ENCODE measurements around the gene ST3GAL2. TPM values are rescaled to one million over a fixed set of nuclear protein-coding genes. Genes with fewer than 3 reads are reported as not detected.
"Not testable (repeated sequence)": the region's sequence is repeated elsewhere in the genome, so short reads cannot be mapped to it uniquely, and the experiment has no call there.

The ST3GAL2 gene
- polyA plus RNA-seq, 2 donors = 1.6 to 1.7 TPM

- 91 to 95% methylated on average over 3 to 4 of the region's 4 CpGs for WGBS, 2 donors
- H3K4me3 ChIP-seq (ENCODE audit: low read depth in 1 of 2, low read length in 2 of 2) = no peak overlapping the region
- H3K27me3 ChIP-seq (ENCODE audit: control insufficient read depth in 1 of 2, insufficient read depth in 2 of 2, low read length in 2 of 2) = no peaks in the 10 kb centered on the region
- peaks cover 0 to 5% of the 10 kb centered on the region in 2 donors for H3K36me3 ChIP-seq (ENCODE audit: control insufficient read depth in 2 of 2, insufficient read depth in 2 of 2, low read length in 1 of 2)
- H3K27ac ChIP-seq (ENCODE audit: low read depth in 2 of 2, low read length in 1 of 2) = no peak overlapping the region
- H3K9me3 ChIP-seq (ENCODE audit: control insufficient read depth in 2 of 2, insufficient read depth in 1 of 2, low read depth in 1 of 2, low read length in 1 of 2) = no peaks in the 10 kb centered on the region
- peaks cover 4 to 10% of the 10 kb centered on the region in 2 donors for H3K4me1 ChIP-seq (ENCODE audit: control insufficient read depth in 2 of 2, insufficient read depth in 2 of 2, low read length in 1 of 2)
These were observed 46.3 kb downstream of the ST3GAL2 start for GRCh38 chr16:70392606-70393005.

- peaks cover 4 to 10% of the 10 kb centered on the region in 2 donors for H3K4me1 ChIP-seq (ENCODE audit: control insufficient read depth in 2 of 2, insufficient read depth in 2 of 2, low read length in 1 of 2)
- H3K9me3 ChIP-seq (ENCODE audit: control insufficient read depth in 2 of 2, insufficient read depth in 1 of 2, low read depth in 1 of 2, low read length in 1 of 2) = no peaks in the 10 kb centered on the region
- H3K36me3 ChIP-seq (ENCODE audit: control insufficient read depth in 2 of 2, insufficient read depth in 2 of 2, low read length in 1 of 2) = peaks cover 0 to 5% of the 10 kb centered on the region in 2 donors
- no peaks in the 10 kb centered on the region for H3K27me3 ChIP-seq (ENCODE audit: control insufficient read depth in 1 of 2, insufficient read depth in 2 of 2, low read length in 2 of 2)
- no peak overlapping the region for H3K4me3 ChIP-seq (ENCODE audit: low read depth in 1 of 2, low read length in 2 of 2)
- H3K27ac ChIP-seq (ENCODE audit: low read depth in 2 of 2, low read length in 1 of 2) = peak overlapping the region in 1 of 2 donors; percentile 40
- 64 to 75% methylated on average over 7 of the region's 7 CpGs for WGBS, 2 donors
These were observed 46.9 kb downstream of the ST3GAL2 start for GRCh38 chr16:70391881-70392481.

GRCh38 chr16:70391446-70391845 is 47.5 kb downstream of the ST3GAL2 start:
- Histone ChIP-seq H3K27me3 (ENCODE audit: control insufficient read depth in 1 of 2, insufficient read depth in 2 of 2, low read length in 2 of 2) (no peaks in the 10 kb centered on the region), H3K9me3 (ENCODE audit: control insufficient read depth in 2 of 2, insufficient read depth in 1 of 2, low read depth in 1 of 2, low read length in 1 of 2) (no peaks in the 10 kb centered on the region), H3K4me1 (ENCODE audit: control insufficient read depth in 2 of 2, insufficient read depth in 2 of 2, low read length in 1 of 2) (peaks cover 4 to 10% of the 10 kb centered on the region in 2 donors), H3K36me3 (ENCODE audit: control insufficient read depth in 2 of 2, insufficient read depth in 2 of 2, low read length in 1 of 2) (peaks cover 0 to 5% of the 10 kb centered on the region in 2 donors), H3K4me3 (ENCODE audit: low read depth in 1 of 2, low read length in 2 of 2) (no peak overlapping the region), H3K27ac (ENCODE audit: low read depth in 2 of 2, low read length in 1 of 2) (peak overlapping the region in 1 of 2 donors; percentile 11)
- 98 to 100% methylated on average over 3 of the region's 3 CpGs for WGBS, 2 donors

- no peaks in the 10 kb centered on the region for H3K9me3 ChIP-seq (ENCODE audit: control insufficient read depth in 2 of 2, insufficient read depth in 1 of 2, low read depth in 1 of 2, low read length in 1 of 2)
- WGBS, 2 donors = 68 to 70% methylated on average over 5 of the region's 5 CpGs
These were observed 48.1 kb downstream of the ST3GAL2 start for GRCh38 chr16:70390774-70391173.

GRCh38 chr16:70388006-70388680 is 50.8 kb downstream of the ST3GAL2 start:
- H3K4me3 ChIP-seq (ENCODE audit: low read depth in 1 of 2, low read length in 2 of 2) = no peak overlapping the region
- H3K36me3 ChIP-seq (ENCODE audit: control insufficient read depth in 2 of 2, insufficient read depth in 2 of 2, low read length in 1 of 2) = peaks cover 0 to 5% of the 10 kb centered on the region in 2 donors
- H3K27ac ChIP-seq (ENCODE audit: low read depth in 2 of 2, low read length in 1 of 2) = no peak overlapping the region
- H3K27me3 ChIP-seq (ENCODE audit: control insufficient read depth in 1 of 2, insufficient read depth in 2 of 2, low read length in 2 of 2) = no peaks in the 10 kb centered on the region
- H3K4me1 ChIP-seq (ENCODE audit: control insufficient read depth in 2 of 2, insufficient read depth in 2 of 2, low read length in 1 of 2) = peaks cover 4 to 7% of the 10 kb centered on the region in 2 donors
- WGBS, 2 donors = 91 to 93% methylated on average over 19 of the region's 19 CpGs
- H3K9me3 ChIP-seq (ENCODE audit: control insufficient read depth in 2 of 2, insufficient read depth in 1 of 2, low read depth in 1 of 2, low read length in 1 of 2) = no peaks in the 10 kb centered on the region

More at GRCh38 chr16:70390774-70391173, 48.1 kb downstream of the ST3GAL2 start:
- H3K36me3 ChIP-seq (ENCODE audit: control insufficient read depth in 2 of 2, insufficient read depth in 2 of 2, low read length in 1 of 2) = peaks cover 0 to 5% of the 10 kb centered on the region in 2 donors
- peak overlapping the region in 1 of 2 donors; percentile 34 for H3K27ac ChIP-seq (ENCODE audit: low read depth in 2 of 2, low read length in 1 of 2)
- H3K4me1 ChIP-seq (ENCODE audit: control insufficient read depth in 2 of 2, insufficient read depth in 2 of 2, low read length in 1 of 2) = peaks cover 4 to 10% of the 10 kb centered on the region in 2 donors
- no peaks in the 10 kb centered on the region for H3K27me3 ChIP-seq (ENCODE audit: control insufficient read depth in 1 of 2, insufficient read depth in 2 of 2, low read length in 2 of 2)
- no peak overlapping the region for H3K4me3 ChIP-seq (ENCODE audit: low read depth in 1 of 2, low read length in 2 of 2)

- not testable (repeated sequence) for H3K4me3 ChIP-seq (ENCODE audit: low read depth in 1 of 2, low read length in 2 of 2); H3K27me3 ChIP-seq (ENCODE audit: control insufficient read depth in 1 of 2, insufficient read depth in 2 of 2, low read length in 2 of 2); H3K9me3 ChIP-seq (ENCODE audit: control insufficient read depth in 2 of 2, insufficient read depth in 1 of 2, low read depth in 1 of 2, low read length in 1 of 2); H3K4me1 ChIP-seq (ENCODE audit: control insufficient read depth in 2 of 2, insufficient read depth in 2 of 2, low read length in 1 of 2); H3K27ac ChIP-seq (ENCODE audit: low read depth in 2 of 2, low read length in 1 of 2); H3K36me3 ChIP-seq (ENCODE audit: control insufficient read depth in 2 of 2, insufficient read depth in 2 of 2, low read length in 1 of 2)
- WGBS, 2 donors = 94% methylated on average over 20 of the region's 20 CpGs
These were observed 52.5 kb downstream of the ST3GAL2 start for GRCh38 chr16:70386289-70386986.

- H3K36me3 ChIP-seq (ENCODE audit: control insufficient read depth in 2 of 2, insufficient read depth in 2 of 2, low read length in 1 of 2) = peaks cover 0 to 5% of the 10 kb centered on the region in 2 donors
- H3K4me3 ChIP-seq (ENCODE audit: low read depth in 1 of 2, low read length in 2 of 2) = no peak overlapping the region
- no peak overlapping the region for H3K27ac ChIP-seq (ENCODE audit: low read depth in 2 of 2, low read length in 1 of 2)
- H3K4me1 ChIP-seq (ENCODE audit: control insufficient read depth in 2 of 2, insufficient read depth in 2 of 2, low read length in 1 of 2) = peaks cover 0 to 6% of the 10 kb centered on the region in 2 donors
- H3K27me3 ChIP-seq (ENCODE audit: control insufficient read depth in 1 of 2, insufficient read depth in 2 of 2, low read length in 2 of 2) = no peaks in the 10 kb centered on the region
- H3K9me3 ChIP-seq (ENCODE audit: control insufficient read depth in 2 of 2, insufficient read depth in 1 of 2, low read depth in 1 of 2, low read length in 1 of 2) = no peaks in the 10 kb centered on the region
- WGBS, 2 donors = 89 to 91% methylated on average over 6 of the region's 6 CpGs
These were observed 55.4 kb downstream of the ST3GAL2 start for GRCh38 chr16:70383421-70383960.

- H3K4me3 ChIP-seq (ENCODE audit: low read depth in 1 of 2, low read length in 2 of 2) = peak overlapping the region; percentile 70 to 78
- no peaks in the 10 kb centered on the region for H3K27me3 ChIP-seq (ENCODE audit: control insufficient read depth in 1 of 2, insufficient read depth in 2 of 2, low read length in 2 of 2)
- peaks cover 0 to 6% of the 10 kb centered on the region in 2 donors for H3K4me1 ChIP-seq (ENCODE audit: control insufficient read depth in 2 of 2, insufficient read depth in 2 of 2, low read length in 1 of 2)
- H3K27ac ChIP-seq (ENCODE audit: low read depth in 2 of 2, low read length in 1 of 2) = peak overlapping the region; percentile 80 to 83
- peaks cover 0 to 3% of the 10 kb centered on the region in 2 donors for H3K36me3 ChIP-seq (ENCODE audit: control insufficient read depth in 2 of 2, insufficient read depth in 2 of 2, low read length in 1 of 2)
- H3K9me3 ChIP-seq (ENCODE audit: control insufficient read depth in 2 of 2, insufficient read depth in 1 of 2, low read depth in 1 of 2, low read length in 1 of 2) = no peaks in the 10 kb centered on the region
- WGBS, 2 donors = 14 to 16% methylated on average over 39 to 47 of the region's 47 CpGs
These were observed 57.1 kb downstream of the ST3GAL2 start for GRCh38 chr16:70381604-70382342.

Data from esophagus (tissue), 2 donors.